K562 (cell line): Measurements from ENCODE around the gene TMEM234. TPM values are rescaled to one million over a fixed set of nuclear protein-coding genes. Genes with fewer than 3 reads are reported as not detected.

Experiments used
- ARID1B ChIP-seq: fragments of 450-650 bp; IDR thresholded peaks from 2 replicates; pipeline ENCODE4 v1.6.1; 2016; ENCODE audit warnings: antibody characterized with exemption, mild to moderate bottlenecking, inconsistent platforms
- GATAD2A ChIP-seq: fragments of 450-650 bp; IDR thresholded peaks from 2 replicates; pipeline ENCODE4 v1.6.1; 2017
- OTX1 ChIP-seq: fragments of 450-650 bp; formaldehyde crosslinking; IDR thresholded peaks from 2 replicates; pipeline ENCODE4 v1.4.0; 2022; ENCODE audit warnings: mild to moderate bottlenecking
- XRCC4 ChIP-seq: IDR thresholded peaks from one replicate; pipeline ENCODE4 v1.6.1; 2011; ENCODE audit not compliant: insufficient read depth, insufficient read length; ENCODE audit errors: extremely low read depth
- ZNF444 ChIP-seq: fragments of 250-450 bp; sonication (Bioruptor Pico); IDR thresholded peaks from 2 replicates; pipeline ENCODE4 v1.4.0; 2020; ENCODE audit warnings: mild to moderate bottlenecking, moderate library complexity
- polyA plus RNA-seq, 8 experiments: library from polyadenylated mRNA; depleted of rRNA in 4 of 8; stranded (reverse) in 5 of 8; unstranded in 3 of 8; fragments of >200 nt; fragmentation: Nextera tagmentation in 2 of 8; fragmentation: Illumina TruSeq in 1 of 8; extraction: Ambion mirVana in 2 of 8; extraction: Trizol in 1 of 8; gene quantifications; 2 replicates each; pipeline versions ENCODE4 v1.2.1 to v1.2.3, GENCODE V29; 2011 to 2014; ENCODE audit warnings: inconsistent platforms in 1 of 8, missing spikeins in 1 of 8
- total RNA-seq, 7 experiments: library from RNA; depleted of rRNA in 6 of 7; stranded (reverse); fragments of >200 nt in 6 of 7; fragmentation: Illumina TruSeq in 2 of 7; extraction: Trizol in 2 of 7; gene quantifications; 2 replicates each; pipeline versions ENCODE4 v1.2.1 to v1.2.3, GENCODE V29; 2011 to 2021; ENCODE audit warnings: low replicate concordance in 1 of 7
- TF ChIP-seq, protein P1 (sequence below): fragments of 450-650 bp; IDR thresholded peaks from 2 replicates; pipeline ENCODE4 v1.6.1; 2016; ENCODE audit warnings: antibody characterized with exemption
- TF ChIP-seq, protein P2 (sequence below): fragments of 450-650 bp; formaldehyde crosslinking; IDR thresholded peaks from 2 replicates; pipeline ENCODE4 v1.4.0; 2020; ENCODE audit warnings: mild to moderate bottlenecking, moderate library complexity
- TF ChIP-seq, protein P3 (sequence below): fragments of 250-450 bp; sonication (Bioruptor Pico); IDR thresholded peaks from 2 replicates; pipeline ENCODE4 v1.5.0; 2020; ENCODE audit warnings: mild to moderate bottlenecking
- TF ChIP-seq, protein P4 (sequence below): sonication (generic); formaldehyde crosslinking; IDR thresholded peaks from 2 replicates; pipeline ENCODE4 v1.8.1; 2022; ENCODE audit warnings: missing genetic modification reagents
- TF ChIP-seq, protein P5 (sequence below): sonication (generic); formaldehyde crosslinking; IDR thresholded peaks from 2 replicates; pipeline ENCODE4 v1.8.0; 2022; ENCODE audit warnings: mild to moderate bottlenecking, missing genetic modification reagents
- TF ChIP-seq, protein P6 (sequence below): fragments of 450-650 bp; IDR thresholded peaks from 2 replicates; pipeline ENCODE4 v1.6.1; 2018; ENCODE audit warnings: mild to moderate bottlenecking, low read depth; ENCODE audit not compliant: partially characterized antibody
- TF ChIP-seq, protein P7 (sequence below), 2 experiments: fragments of 150-350 bp in 1 of 2; IDR thresholded peaks; 2 replicates each; pipeline ENCODE4 v1.6.1; 2012 to 2016; ENCODE audit warnings: low read depth in 2 of 2, low read length in 2 of 2, mild to moderate bottlenecking in 1 of 2, moderate library complexity in 1 of 2
- TF ChIP-seq, protein P8 (sequence below), 2 experiments: IDR thresholded peaks; 2 replicates each; pipeline ENCODE4 v1.6.1; 2012; ENCODE audit warnings: improper control_type of control experiment in 2 of 2, low read depth in 2 of 2, low read length in 2 of 2, borderline replicate concordance in 1 of 2

The TMEM234 gene
- total and polyA plus RNA-seq, 9 of the 15 experiments (the other 6 are each of a cell fraction or from before 2014, with no cell fraction given) = 5.0 to 12.9 (median 7.6) TPM

DNA sequence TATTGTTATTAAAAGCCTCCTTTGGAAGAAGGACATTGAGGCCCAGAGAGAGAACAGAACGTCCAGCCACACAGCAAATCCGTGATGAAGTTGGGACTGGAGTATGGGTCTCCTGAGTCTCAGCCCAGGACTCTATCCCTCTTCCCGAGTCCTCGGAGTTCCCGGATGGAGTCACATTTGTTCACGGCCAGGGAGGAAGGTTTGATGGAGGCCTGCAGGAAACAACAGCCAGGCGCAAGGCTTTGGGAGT lies 43.0 kb downstream of the TMEM234 start (continued):
- TF ChIP-seq, protein P1, sequence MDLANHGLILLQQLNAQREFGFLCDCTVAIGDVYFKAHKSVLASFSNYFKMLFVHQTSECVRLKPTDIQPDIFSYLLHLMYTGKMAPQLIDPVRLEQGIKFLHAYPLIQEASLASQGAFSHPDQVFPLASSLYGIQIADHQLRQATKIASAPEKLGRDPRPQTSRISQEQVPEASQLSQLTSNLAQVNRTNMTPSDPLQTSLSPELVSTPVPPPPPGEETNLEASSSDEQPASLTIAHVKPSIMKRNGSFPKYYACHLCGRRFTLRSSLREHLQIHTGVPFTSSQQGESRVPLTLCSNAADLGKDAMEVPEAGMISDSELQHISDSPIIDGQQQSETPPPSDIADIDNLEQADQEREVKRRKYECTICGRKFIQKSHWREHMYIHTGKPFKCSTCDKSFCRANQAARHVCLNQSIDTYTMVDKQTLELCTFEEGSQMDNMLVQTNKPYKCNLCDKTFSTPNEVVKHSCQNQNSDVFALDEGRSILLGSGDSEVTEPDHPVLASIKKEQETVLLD = no peak
- TF ChIP-seq, protein P2, sequence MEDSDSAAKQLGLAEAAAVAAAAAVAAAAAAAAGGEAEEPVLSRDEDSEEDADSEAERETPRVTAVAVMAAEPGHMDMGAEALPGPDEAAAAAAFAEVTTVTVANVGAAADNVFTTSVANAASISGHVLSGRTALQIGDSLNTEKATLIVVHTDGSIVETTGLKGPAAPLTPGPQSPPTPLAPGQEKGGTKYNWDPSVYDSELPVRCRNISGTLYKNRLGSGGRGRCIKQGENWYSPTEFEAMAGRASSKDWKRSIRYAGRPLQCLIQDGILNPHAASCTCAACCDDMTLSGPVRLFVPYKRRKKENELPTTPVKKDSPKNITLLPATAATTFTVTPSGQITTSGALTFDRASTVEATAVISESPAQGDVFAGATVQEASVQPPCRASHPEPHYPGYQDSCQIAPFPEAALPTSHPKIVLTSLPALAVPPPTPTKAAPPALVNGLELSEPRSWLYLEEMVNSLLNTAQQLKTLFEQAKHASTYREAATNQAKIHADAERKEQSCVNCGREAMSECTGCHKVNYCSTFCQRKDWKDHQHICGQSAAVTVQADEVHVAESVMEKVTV (CRISPR knock-in tag) = peak; percentile 30; the same call in 1 of the 2 replicates
- TF ChIP-seq, protein P3, sequence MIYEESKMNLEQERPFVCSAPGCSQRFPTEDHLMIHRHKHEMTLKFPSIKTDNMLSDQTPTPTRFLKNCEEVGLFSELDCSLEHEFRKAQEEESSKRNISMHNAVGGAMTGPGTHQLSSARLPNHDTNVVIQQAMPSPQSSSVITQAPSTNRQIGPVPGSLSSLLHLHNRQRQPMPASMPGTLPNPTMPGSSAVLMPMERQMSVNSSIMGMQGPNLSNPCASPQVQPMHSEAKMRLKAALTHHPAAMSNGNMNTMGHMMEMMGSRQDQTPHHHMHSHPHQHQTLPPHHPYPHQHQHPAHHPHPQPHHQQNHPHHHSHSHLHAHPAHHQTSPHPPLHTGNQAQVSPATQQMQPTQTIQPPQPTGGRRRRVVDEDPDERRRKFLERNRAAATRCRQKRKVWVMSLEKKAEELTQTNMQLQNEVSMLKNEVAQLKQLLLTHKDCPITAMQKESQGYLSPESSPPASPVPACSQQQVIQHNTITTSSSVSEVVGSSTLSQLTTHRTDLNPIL (CRISPR knock-in tag) = peak; percentile 34; the same call in 1 of the 2 replicates
- TF ChIP-seq GATAD2A (no peak), XRCC4 (no peak), ARID1B (0 out of 2 replicates have a peak, but pooled peaks have one; percentile 20), ZNF444 (no peak; the same call in 1 of the 2 replicates), OTX1 (CRISPR knock-in tag) (peak; percentile 74; the same call in 1 of the 2 replicates)
- TF ChIP-seq, protein P4, sequence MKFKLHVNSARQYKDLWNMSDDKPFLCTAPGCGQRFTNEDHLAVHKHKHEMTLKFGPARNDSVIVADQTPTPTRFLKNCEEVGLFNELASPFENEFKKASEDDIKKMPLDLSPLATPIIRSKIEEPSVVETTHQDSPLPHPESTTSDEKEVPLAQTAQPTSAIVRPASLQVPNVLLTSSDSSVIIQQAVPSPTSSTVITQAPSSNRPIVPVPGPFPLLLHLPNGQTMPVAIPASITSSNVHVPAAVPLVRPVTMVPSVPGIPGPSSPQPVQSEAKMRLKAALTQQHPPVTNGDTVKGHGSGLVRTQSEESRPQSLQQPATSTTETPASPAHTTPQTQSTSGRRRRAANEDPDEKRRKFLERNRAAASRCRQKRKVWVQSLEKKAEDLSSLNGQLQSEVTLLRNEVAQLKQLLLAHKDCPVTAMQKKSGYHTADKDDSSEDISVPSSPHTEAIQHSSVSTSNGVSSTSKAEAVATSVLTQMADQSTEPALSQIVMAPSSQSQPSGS (CRISPR knock-in tag) = no peak
- TF ChIP-seq, protein P5, sequence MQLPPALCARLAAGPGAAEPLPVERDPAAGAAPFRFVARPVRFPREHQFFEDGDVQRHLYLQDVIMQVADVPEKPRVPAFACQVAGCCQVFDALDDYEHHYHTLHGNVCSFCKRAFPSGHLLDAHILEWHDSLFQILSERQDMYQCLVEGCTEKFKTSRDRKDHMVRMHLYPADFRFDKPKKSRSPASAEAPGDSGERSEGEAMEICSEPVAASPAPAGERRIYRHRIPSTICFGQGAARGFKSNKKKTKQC = no peak
- TF ChIP-seq, protein P6, sequence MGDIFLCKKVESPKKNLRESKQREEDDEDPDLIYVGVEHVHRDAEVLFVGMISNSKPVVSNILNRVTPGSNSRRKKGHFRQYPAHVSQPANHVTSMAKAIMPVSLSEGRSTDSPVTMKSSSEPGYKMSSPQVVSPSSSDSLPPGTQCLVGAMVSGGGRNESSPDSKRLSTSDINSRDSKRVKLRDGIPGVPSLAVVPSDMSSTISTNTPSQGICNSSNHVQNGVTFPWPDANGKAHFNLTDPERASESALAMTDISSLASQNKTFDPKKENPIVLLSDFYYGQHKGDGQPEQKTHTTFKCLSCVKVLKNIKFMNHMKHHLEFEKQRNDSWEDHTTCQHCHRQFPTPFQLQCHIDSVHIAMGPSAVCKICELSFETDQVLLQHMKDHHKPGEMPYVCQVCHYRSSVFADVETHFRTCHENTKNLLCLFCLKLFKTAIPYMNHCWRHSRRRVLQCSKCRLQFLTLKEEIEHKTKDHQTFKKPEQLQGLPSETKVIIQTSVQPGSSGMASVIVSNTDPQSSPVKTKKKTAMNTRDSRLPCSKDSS = no peak
- TF ChIP-seq, protein P7, sequence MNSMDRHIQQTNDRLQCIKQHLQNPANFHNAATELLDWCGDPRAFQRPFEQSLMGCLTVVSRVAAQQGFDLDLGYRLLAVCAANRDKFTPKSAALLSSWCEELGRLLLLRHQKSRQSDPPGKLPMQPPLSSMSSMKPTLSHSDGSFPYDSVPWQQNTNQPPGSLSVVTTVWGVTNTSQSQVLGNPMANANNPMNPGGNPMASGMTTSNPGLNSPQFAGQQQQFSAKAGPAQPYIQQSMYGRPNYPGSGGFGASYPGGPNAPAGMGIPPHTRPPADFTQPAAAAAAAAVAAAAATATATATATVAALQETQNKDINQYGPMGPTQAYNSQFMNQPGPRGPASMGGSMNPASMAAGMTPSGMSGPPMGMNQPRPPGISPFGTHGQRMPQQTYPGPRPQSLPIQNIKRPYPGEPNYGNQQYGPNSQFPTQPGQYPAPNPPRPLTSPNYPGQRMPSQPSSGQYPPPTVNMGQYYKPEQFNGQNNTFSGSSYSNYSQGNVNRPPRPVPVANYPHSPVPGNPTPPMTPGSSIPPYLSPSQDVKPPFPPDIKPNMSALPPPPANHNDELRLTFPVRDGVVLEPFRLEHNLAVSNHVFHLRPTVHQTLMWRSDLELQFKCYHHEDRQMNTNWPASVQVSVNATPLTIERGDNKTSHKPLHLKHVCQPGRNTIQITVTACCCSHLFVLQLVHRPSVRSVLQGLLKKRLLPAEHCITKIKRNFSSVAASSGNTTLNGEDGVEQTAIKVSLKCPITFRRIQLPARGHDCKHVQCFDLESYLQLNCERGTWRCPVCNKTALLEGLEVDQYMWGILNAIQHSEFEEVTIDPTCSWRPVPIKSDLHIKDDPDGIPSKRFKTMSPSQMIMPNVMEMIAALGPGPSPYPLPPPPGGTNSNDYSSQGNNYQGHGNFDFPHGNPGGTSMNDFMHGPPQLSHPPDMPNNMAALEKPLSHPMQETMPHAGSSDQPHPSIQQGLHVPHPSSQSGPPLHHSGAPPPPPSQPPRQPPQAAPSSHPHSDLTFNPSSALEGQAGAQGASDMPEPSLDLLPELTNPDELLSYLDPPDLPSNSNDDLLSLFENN (IDR thresholded peaks at IDR 0.05; ENCODE audit: low read depth in 2 of 2, low read length in 2 of 2) = no peak
- TF ChIP-seq, protein P8, sequence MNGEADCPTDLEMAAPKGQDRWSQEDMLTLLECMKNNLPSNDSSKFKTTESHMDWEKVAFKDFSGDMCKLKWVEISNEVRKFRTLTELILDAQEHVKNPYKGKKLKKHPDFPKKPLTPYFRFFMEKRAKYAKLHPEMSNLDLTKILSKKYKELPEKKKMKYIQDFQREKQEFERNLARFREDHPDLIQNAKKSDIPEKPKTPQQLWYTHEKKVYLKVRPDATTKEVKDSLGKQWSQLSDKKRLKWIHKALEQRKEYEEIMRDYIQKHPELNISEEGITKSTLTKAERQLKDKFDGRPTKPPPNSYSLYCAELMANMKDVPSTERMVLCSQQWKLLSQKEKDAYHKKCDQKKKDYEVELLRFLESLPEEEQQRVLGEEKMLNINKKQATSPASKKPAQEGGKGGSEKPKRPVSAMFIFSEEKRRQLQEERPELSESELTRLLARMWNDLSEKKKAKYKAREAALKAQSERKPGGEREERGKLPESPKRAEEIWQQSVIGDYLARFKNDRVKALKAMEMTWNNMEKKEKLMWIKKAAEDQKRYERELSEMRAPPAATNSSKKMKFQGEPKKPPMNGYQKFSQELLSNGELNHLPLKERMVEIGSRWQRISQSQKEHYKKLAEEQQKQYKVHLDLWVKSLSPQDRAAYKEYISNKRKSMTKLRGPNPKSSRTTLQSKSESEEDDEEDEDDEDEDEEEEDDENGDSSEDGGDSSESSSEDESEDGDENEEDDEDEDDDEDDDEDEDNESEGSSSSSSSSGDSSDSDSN (IDR thresholded peaks at IDR 0.05; ENCODE audit: borderline replicate concordance in 1 of 2, low read depth in 2 of 2, low read length in 2 of 2) = no peak
